Breast epithelium (tissue), 4 donors: ENCODE results near the gene JMY. TPM values are rescaled to one million over a fixed set of nuclear protein-coding genes. Genes with fewer than 3 reads are reported as not detected.

Experiments
- DNase-seq, 2 donors: peaks; one replicate each; pipeline ENCODE4 v3.0.0-alpha.2; 2019; ENCODE audit warnings: low spot score in 2 of 2
- H3K27ac ChIP-seq, 2 donors: fragments of 200-600 bp; sonication (generic) in 1 of 2; one replicate each; pipeline ENCODE4 v1.5.1; 2016 to 2019; ENCODE audit warnings: mild to moderate bottlenecking in 1 of 2
- H3K27me3 ChIP-seq, 2 donors: fragments of 200-600 bp; sonication (generic) in 1 of 2; one replicate each; pipeline versions ENCODE4 v1.5.1 to v1.6.0; 2017 to 2019; ENCODE audit warnings: control low read depth in 1 of 2, mild to moderate bottlenecking in 1 of 2
- H3K36me3 ChIP-seq: fragments of 200-600 bp; one replicate; pipeline ENCODE4 v1.5.1; 2019
- H3K4me1 ChIP-seq, 2 donors: fragments of 200-600 bp; sonication (generic); one replicate each; pipeline ENCODE4 v1.5.1; 2016 to 2019; ENCODE audit warnings: control low read depth in 1 of 2
- H3K4me3 ChIP-seq, 3 donors: fragments of 200-600 bp; sonication (generic); 1 replicate in 2 of 3; 2 replicates in 1 of 3; pipeline ENCODE4 v1.5.1; 2016 to 2019; ENCODE audit warnings: mild to moderate bottlenecking in 3 of 3, moderate library complexity in 2 of 3
- H3K9me3 ChIP-seq, 2 donors: fragments of 200-600 bp; sonication (generic) in 1 of 2; one replicate each; pipeline ENCODE4 v1.5.1; 2016 to 2019; ENCODE audit warnings: control low read depth in 1 of 2
- CTCF ChIP-seq, 3 donors: fragments of 450-650 bp; IDR thresholded peaks; one replicate each; pipeline ENCODE4 v1.5.1; 2016 to 2017; ENCODE audit warnings: antibody characterized with exemption in 3 of 3, mild to moderate bottlenecking in 3 of 3, moderate library complexity in 3 of 3
- POLR2A ChIP-seq: fragments of 450-650 bp; IDR thresholded peaks from one replicate; pipeline ENCODE4 v1.6.1; 2016; ENCODE audit warnings: antibody characterized with exemption, mild to moderate bottlenecking, moderate library complexity
- POLR2AphosphoS5 ChIP-seq, 3 donors: sonication (generic); formaldehyde crosslinking; IDR thresholded peaks; one replicate each; pipeline ENCODE4 v1.6.1; 2017; ENCODE audit warnings: antibody characterized with exemption in 3 of 3
- intact Hi-C: fragments of 100-400 bp; cut with DNase I; formaldehyde crosslinking; loops from one replicate; pipeline ENCODE4 v1.15.1; 2023; ENCODE audit warnings: low total_unique reads
- total RNA-seq, 3 donors: library from RNA; depleted of rRNA; stranded (reverse); fragments of >200 nt; gene quantifications; one replicate each; pipeline ENCODE4 v1.1.0, GENCODE V29; 2016

Gene JMY
- total RNA-seq, 3 donors from 2014 or later, result 15.8 to 29.9 (median 16.1) TPM

- TF ChIP-seq POLR2A, result no peak
- no peak for TF ChIP-seq CTCF (IDR thresholded peaks at IDR 0.05)
- TF ChIP-seq POLR2AphosphoS5 (IDR thresholded peaks at IDR 0.05), result no peak
- Histone ChIP-seq H3K27me3 (no peaks in the 10 kb centered on the region), H3K9me3 (no peaks in the 10 kb centered on the region), H3K27ac (no peak overlapping the region), H3K4me3 (no peak overlapping the region), H3K4me1 (no peaks in the 10 kb centered on the region), H3K36me3 (no peaks in the 10 kb centered on the region)
- intact Hi-C loops, result no loop called here
- DNase-seq, result no peak
These were observed 52.0 kb downstream of the JMY start for GRCh38 chr5:79287907-79288306.

DNA sequence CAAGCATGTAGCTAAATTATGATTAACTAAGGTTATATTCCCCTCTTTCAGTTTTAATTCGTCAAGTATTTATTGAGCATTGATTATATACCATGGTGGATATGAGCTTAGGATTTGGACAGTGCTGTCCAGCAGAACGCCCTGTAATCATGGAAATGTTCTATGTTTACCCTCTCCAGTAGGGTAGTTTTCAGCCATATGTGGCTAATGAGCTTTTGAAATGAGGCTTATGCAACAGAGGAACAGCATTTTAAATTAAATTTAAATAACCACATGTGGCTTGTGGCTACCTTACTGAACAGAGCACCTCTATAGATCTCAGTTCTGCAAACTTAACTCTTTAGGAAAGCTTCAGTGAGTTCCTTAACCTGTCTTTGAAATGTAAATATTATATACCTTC lies 59.1 kb downstream of the JMY start:
- Histone ChIP-seq H3K27me3 (no peaks in the 10 kb centered on the region), H3K27ac (no peak overlapping the region), H3K9me3 (no peaks in the 10 kb centered on the region), H3K36me3 (no peaks in the 10 kb centered on the region), H3K4me1 (no peaks in the 10 kb centered on the region), H3K4me3 (no peak overlapping the region)
- no peak for TF ChIP-seq POLR2AphosphoS5 (IDR thresholded peaks at IDR 0.05)
- DNase-seq, result no peak
- intact Hi-C loops, result no loop called here

DNA sequence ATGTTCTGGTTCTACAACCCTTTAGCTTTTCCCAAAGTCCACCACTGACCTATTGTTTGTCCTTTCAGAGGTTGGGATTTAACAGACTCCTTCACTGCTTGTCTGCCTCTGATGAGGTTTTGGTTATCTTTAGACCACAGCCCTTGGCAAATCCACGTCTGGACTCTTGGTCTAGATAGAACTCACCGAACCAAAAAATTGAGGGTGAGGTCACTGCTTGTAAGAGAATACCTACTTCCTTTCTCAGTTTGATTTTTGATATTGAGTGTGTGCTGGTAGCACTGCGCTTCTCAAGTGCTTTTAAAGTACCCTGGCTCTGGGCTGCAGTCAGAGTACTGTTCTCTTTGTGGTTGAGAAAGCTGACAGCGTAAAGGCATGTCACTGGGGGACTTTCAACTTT lies 61.7 kb downstream of the JMY start:
- TF ChIP-seq CTCF (IDR thresholded peaks at IDR 0.05) (no peak), POLR2A (no peak), POLR2AphosphoS5 (IDR thresholded peaks at IDR 0.05) (no peak)
- Histone ChIP-seq H3K27ac (no peak overlapping the region), H3K9me3 (no peaks in the 10 kb centered on the region), H3K4me3 (no peak overlapping the region), H3K4me1 (no peaks in the 10 kb centered on the region), H3K27me3 (no peaks in the 10 kb centered on the region), H3K36me3 (no peaks in the 10 kb centered on the region)
- intact Hi-C loops, result no loop called here
- no peak for DNase-seq

- TF ChIP-seq POLR2A (no peak), CTCF (IDR thresholded peaks at IDR 0.05) (no peak), POLR2AphosphoS5 (IDR thresholded peaks at IDR 0.05) (no peak)
- Histone ChIP-seq H3K4me3 (no peak overlapping the region), H3K27ac (no peak overlapping the region), H3K27me3 (no peaks in the 10 kb centered on the region), H3K4me1 (no peaks in the 10 kb centered on the region), H3K36me3 (no peaks in the 10 kb centered on the region), H3K9me3 (no peaks in the 10 kb centered on the region)
- DNase-seq, result no peak
- intact Hi-C loops, result no loop called here
These were observed 65.2 kb downstream of the JMY start for GRCh38 chr5:79301046-79301712.

- no peaks in the 10 kb centered on the region for H3K4me1 ChIP-seq
- no peak for DNase-seq
- TF ChIP-seq CTCF (IDR thresholded peaks at IDR 0.05) (no peak), POLR2A (no peak), POLR2AphosphoS5 (IDR thresholded peaks at IDR 0.05) (no peak)
- no peaks in the 10 kb centered on the region for H3K27me3 ChIP-seq
- intact Hi-C loops, result no loop called here
- no peak overlapping the region for H3K27ac ChIP-seq
- H3K9me3 ChIP-seq, result no peaks in the 10 kb centered on the region
- H3K4me3 ChIP-seq, result no peak overlapping the region
- H3K36me3 ChIP-seq, result no peaks in the 10 kb centered on the region
These were observed 66.5 kb downstream of the JMY start for GRCh38 chr5:79302454-79302853.

DNA sequence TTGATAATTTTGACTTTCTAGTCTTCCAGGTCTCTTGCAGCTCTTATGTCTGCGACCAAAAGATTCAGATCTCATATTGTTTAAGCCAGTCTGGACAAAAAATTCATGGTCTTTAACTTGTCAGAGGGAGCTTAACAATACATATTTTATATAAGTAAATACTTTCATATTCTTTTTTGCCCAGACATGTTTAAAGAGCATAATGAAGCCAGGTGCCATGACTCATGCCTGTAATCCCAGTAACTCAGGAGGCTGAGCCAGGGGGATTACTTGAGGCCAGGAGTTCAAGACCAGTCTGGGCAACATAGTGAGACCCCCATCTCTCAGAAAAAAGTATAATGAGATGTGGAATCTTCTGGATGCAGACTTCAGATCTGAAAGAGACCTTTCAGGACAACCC lies 69.8 kb downstream of the JMY start:
- H3K36me3 ChIP-seq, result no peaks in the 10 kb centered on the region
- no peaks in the 10 kb centered on the region for H3K9me3 ChIP-seq
- no peak for DNase-seq
- H3K27ac ChIP-seq, result no peak overlapping the region
- TF ChIP-seq POLR2AphosphoS5 (IDR thresholded peaks at IDR 0.05), result no peak
- TF ChIP-seq CTCF (IDR thresholded peaks at IDR 0.05), result no peak
- no peak for TF ChIP-seq POLR2A
- no peaks in the 10 kb centered on the region for H3K4me1 ChIP-seq
- H3K27me3 ChIP-seq, result no peaks in the 10 kb centered on the region
- intact Hi-C loops, result no loop called here
- H3K4me3 ChIP-seq, result no peak overlapping the region
